Measurements from ENCODE around the gene ALG1L2.
"Not testable (repeated sequence)": the region's sequence is repeated elsewhere in the genome, so short reads cannot be mapped to it uniquely, and the experiment has no call there.

DNA sequence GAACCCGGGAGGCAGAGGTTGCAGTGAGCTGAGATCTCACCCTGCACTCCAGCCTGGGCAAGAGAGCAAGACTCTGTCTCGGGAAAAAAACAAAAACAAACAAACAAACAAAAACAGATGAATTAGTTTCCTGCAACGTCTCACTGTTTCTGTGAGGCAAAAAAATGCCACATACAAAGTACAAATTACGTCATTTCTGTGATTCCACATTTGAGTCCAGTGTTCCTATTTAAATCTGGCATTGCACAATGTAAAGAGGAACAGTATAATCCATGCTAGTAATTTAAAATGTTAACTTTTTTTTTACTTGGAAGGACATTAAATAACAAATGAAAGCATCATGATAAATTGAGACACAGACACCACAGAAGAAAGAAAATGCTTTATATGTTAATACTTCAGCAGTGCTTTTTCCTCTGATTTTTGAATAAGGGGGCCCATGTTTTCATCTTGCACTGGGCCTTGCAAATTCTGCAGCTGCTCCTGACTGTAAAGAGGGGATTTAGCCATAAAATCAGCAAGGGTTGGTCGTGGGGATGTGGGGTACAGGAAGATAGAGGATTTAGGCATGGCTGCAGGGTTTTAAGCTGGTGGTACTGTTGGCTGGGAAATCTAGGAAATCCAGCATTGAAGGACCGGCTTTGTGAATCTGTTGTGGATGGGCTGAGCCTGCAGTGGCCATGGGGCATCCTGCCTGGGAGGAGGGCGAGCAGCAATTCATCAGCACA, 1.9 kb downstream of the ALG1L2 start:
- TF ChIP-seq, protein P1, sequence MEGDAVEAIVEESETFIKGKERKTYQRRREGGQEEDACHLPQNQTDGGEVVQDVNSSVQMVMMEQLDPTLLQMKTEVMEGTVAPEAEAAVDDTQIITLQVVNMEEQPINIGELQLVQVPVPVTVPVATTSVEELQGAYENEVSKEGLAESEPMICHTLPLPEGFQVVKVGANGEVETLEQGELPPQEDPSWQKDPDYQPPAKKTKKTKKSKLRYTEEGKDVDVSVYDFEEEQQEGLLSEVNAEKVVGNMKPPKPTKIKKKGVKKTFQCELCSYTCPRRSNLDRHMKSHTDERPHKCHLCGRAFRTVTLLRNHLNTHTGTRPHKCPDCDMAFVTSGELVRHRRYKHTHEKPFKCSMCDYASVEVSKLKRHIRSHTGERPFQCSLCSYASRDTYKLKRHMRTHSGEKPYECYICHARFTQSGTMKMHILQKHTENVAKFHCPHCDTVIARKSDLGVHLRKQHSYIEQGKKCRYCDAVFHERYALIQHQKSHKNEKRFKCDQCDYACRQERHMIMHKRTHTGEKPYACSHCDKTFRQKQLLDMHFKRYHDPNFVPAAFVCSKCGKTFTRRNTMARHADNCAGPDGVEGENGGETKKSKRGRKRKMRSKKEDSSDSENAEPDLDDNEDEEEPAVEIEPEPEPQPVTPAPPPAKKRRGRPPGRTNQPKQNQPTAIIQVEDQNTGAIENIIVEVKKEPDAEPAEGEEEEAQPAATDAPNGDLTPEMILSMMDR (IDR thresholded peaks at IDR 0.05) = not testable (repeated sequence)
- TF ChIP-seq CBX8, EP300, SMC3, RFX5 (IDR thresholded peaks at IDR 0.05): not testable (repeated sequence)
- TF ChIP-seq, protein P2, sequence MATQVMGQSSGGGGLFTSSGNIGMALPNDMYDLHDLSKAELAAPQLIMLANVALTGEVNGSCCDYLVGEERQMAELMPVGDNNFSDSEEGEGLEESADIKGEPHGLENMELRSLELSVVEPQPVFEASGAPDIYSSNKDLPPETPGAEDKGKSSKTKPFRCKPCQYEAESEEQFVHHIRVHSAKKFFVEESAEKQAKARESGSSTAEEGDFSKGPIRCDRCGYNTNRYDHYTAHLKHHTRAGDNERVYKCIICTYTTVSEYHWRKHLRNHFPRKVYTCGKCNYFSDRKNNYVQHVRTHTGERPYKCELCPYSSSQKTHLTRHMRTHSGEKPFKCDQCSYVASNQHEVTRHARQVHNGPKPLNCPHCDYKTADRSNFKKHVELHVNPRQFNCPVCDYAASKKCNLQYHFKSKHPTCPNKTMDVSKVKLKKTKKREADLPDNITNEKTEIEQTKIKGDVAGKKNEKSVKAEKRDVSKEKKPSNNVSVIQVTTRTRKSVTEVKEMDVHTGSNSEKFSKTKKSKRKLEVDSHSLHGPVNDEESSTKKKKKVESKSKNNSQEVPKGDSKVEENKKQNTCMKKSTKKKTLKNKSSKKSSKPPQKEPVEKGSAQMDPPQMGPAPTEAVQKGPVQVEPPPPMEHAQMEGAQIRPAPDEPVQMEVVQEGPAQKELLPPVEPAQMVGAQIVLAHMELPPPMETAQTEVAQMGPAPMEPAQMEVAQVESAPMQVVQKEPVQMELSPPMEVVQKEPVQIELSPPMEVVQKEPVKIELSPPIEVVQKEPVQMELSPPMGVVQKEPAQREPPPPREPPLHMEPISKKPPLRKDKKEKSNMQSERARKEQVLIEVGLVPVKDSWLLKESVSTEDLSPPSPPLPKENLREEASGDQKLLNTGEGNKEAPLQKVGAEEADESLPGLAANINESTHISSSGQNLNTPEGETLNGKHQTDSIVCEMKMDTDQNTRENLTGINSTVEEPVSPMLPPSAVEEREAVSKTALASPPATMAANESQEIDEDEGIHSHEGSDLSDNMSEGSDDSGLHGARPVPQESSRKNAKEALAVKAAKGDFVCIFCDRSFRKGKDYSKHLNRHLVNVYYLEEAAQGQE (IDR thresholded peaks at IDR 0.05) = not testable (repeated sequence)
- TF ChIP-seq, protein P3, sequence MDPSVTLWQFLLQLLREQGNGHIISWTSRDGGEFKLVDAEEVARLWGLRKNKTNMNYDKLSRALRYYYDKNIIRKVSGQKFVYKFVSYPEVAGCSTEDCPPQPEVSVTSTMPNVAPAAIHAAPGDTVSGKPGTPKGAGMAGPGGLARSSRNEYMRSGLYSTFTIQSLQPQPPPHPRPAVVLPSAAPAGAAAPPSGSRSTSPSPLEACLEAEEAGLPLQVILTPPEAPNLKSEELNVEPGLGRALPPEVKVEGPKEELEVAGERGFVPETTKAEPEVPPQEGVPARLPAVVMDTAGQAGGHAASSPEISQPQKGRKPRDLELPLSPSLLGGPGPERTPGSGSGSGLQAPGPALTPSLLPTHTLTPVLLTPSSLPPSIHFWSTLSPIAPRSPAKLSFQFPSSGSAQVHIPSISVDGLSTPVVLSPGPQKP (IDR thresholded peaks at IDR 0.05; ENCODE audit: low read depth, low read length) = not testable (repeated sequence)
- TF ChIP-seq, protein P4, sequence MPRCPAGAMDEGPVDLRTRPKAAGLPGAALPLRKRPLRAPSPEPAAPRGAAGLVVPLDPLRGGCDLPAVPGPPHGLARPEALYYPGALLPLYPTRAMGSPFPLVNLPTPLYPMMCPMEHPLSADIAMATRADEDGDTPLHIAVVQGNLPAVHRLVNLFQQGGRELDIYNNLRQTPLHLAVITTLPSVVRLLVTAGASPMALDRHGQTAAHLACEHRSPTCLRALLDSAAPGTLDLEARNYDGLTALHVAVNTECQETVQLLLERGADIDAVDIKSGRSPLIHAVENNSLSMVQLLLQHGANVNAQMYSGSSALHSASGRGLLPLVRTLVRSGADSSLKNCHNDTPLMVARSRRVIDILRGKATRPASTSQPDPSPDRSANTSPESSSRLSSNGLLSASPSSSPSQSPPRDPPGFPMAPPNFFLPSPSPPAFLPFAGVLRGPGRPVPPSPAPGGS (IDR thresholded peaks at IDR 0.05) = not testable (repeated sequence)
